HL-60 (cell line): ENCODE measurements around the gene ZCCHC24.

Experiments used
- CTCF ChIP-seq: IDR thresholded peaks from one replicate; pipeline ENCODE4 v1.5.1; 2011; ENCODE audit warnings: low read length, control low read depth, inconsistent platforms; ENCODE audit not compliant: insufficient read depth
- GABPA ChIP-seq: IDR thresholded peaks from 2 replicates; pipeline ENCODE4 v1.6.1; 2012; ENCODE audit warnings: low read depth
- POLR2AphosphoS5 ChIP-seq: IDR thresholded peaks from 2 replicates; pipeline ENCODE4 v1.6.1; 2012; ENCODE audit warnings: low read depth
- SPI1 ChIP-seq: IDR thresholded peaks from 2 replicates; pipeline ENCODE4 v1.6.1; 2012; ENCODE audit warnings: low read depth, mild to moderate bottlenecking, borderline replicate concordance

DNA sequence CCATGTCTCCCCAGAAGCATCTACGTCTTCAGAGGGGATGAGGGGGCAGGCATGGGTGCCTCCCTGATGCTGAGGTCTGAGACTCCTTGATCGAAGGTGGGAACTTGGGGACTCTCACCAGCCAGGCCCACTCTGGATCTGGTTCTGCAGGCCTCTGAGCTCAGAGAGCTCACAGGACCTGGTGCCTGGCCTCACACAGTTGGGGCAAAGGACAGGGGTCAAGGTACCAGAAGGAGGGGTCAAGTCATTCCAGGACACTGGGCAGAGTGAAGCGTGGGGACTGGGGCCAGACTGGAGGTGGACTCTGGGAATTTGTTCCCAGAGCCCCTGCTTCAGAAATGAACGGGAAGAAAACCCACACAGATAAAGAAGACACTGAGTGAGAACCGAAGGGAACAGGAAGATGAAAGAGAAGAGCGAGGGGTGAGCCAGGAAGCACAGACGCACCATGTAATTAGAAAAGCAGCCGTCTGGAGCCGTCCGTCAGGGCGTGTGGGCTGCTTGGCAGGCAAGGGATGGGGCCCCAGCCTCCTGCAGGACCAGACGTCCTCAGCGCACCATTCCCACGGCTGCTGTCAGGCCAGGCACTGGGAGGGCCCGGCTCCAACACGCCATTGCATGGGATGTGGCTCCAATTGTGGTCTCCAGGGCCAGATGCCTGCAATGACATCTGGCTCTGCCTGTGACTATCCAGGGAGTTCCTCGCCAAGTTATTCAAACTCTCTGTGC is 47.7 kb downstream of the ZCCHC24 start:
- TF ChIP-seq CTCF (no peak), SPI1 (no peak), POLR2AphosphoS5 (no peak), GABPA (no peak)
